Activated CD8-positive, alpha-beta T cell treated with anti-CD3 and anti-CD28 coated beads, Interleukin-2, amount 10 ng/mL, durations not matched to agents 7 days and 5 days (primary cell): ENCODE results near the gene CRTC3. TPM values are rescaled to one million over a fixed set of nuclear protein-coding genes. Genes with fewer than 3 reads are reported as not detected.
A peak's percentile ranks its signal among the peaks of the same experiment; 100 is the strongest.

ENCODE experiments used
- ATAC-seq: fragments of 150-1000 bp; cut with Tn5 transposase; one replicate; pipeline ENCODE4 v1.10.0; 2021; ENCODE audit warnings: moderate library complexity
- CTCF ChIA-PET: fragments of 350-600 bp; sonication (Branson Sonifier 250); formaldehyde crosslinking; loops from one replicate; lab custom pipeline; 2021; ENCODE audit warnings: antibody characterized with exemption; lab: Charles Lee
- POLR2A ChIA-PET: fragments of 350-600 bp; sonication (Branson Sonifier 250); formaldehyde crosslinking; loops from one replicate; lab custom pipeline; 2021; ENCODE audit warnings: antibody characterized with exemption; lab: Charles Lee
- DNase-seq: peaks from one replicate; pipeline ENCODE4 v3.0.0-alpha.2; 2020
- H3K27ac Mint-ChIP-seq: one replicate; pipeline ENCODE4 v1.8.0; 2021; ENCODE audit warnings: mild to moderate bottlenecking, mixed read lengths
- H3K27me3 Mint-ChIP-seq: one replicate; pipeline ENCODE4 v1.8.0; 2021; ENCODE audit warnings: low read depth, mixed read lengths
- H3K36me3 Mint-ChIP-seq: one replicate; pipeline ENCODE4 v1.8.0; 2021; ENCODE audit warnings: low read depth, mixed read lengths
- H3K4me1 Mint-ChIP-seq: one replicate; pipeline ENCODE4 v1.8.0; 2021; ENCODE audit warnings: low read depth, mixed read lengths
- H3K4me3 Mint-ChIP-seq: one replicate; pipeline ENCODE4 v1.8.0; 2021; ENCODE audit warnings: mild to moderate bottlenecking, mixed read lengths
- H3K9me3 Mint-ChIP-seq: one replicate; pipeline ENCODE4 v1.8.0; 2022; ENCODE audit warnings: mixed read lengths; ENCODE audit not compliant: insufficient read depth
- total RNA-seq, 2 experiments: library from RNA; stranded (reverse); gene quantifications; one replicate each; pipeline ENCODE4 v1.2.3, GENCODE V29; 2021

Gene CRTC3
- total RNA-seq, 2 experiments from 2014 or later: 64.9 to 66.6 TPM

DNA sequence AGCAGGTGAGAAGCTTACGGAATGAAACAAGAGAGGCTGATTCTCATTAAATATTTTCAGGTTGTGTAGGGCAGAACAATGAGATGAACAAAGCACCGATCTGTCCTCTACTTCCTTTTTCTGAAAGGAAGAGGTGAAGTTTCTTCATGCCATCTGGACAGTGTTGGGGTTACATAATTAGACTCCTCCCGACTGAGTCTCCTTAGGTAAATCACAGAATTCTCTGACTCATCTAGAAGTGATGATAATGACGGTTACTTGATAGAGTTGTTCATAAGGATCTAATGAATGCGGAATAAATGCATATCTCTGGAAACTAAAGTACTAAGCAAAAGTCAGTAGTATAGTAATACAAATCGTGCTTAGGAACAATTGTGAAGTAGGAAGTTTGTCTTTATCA is 21.2 kb downstream of the CRTC3 start:
- no peak for DNase-seq
- Mint-ChIP-seq H3K27me3 (no peaks in the 10 kb centered on the region), H3K27ac (no peak overlapping the region), H3K36me3 (peaks cover 59% of the 10 kb centered on the region), H3K4me3 (no peak overlapping the region), H3K4me1 (peaks cover 35% of the 10 kb centered on the region), H3K9me3 (no peaks in the 10 kb centered on the region)
- ChIA-PET CTCF (interaction anchor here (2.5 kb wide), 1 partner anchor 10 kb away, joined by 10 read pairs; no protein-coding TSS in a partner anchor), POLR2A (no interaction called here)
- ATAC-seq: no peak

DNA sequence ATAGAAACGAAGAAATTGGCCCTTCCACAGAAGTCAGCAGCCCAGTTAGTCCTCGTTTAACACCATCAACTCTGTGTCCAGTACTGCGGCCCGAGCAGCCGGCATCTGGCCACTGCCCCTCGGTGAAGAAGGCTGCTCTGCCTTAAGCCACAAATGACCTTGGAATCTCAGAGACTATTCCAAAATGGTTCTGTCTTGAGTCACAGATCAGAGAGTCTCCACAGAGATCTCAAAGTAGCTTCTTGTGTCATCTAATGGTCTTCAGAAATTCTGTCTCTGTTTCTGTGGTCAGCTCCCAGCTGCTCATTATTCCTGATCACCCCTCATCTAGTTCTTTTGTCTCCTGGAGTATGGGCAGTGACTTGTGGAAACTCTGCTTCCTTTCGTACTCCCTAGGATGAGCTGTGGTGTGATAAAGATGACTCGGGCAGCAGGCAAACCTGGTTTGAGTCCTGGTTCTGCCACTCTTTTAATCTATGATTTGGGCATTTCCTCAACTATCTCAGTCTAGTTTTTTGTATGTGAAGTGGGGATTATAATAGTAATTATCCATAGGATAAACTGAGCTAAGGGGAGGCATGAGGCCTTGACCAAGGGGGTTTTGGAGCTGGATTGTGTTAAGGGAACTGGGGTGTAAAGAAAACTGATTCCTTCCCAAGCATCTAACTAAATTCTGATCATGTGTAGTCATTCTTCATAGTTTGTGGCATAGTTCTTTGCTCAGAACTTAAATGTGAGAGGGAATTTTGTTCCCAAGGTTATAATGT is 22.6 kb downstream of the CRTC3 start:
- Mint-ChIP-seq H3K36me3 (peaks cover 54% of the 10 kb centered on the region), H3K4me1 (peaks cover 38% of the 10 kb centered on the region), H3K27me3 (no peaks in the 10 kb centered on the region), H3K4me3 (no peak overlapping the region), H3K27ac (no peak overlapping the region), H3K9me3 (no peaks in the 10 kb centered on the region)
- ChIA-PET CTCF (interaction anchor here (0.7 to 1.0 kb wide), 3 partner anchors 9 to 36 kb away, joined by 3 read pairs; no protein-coding TSS in a partner anchor), POLR2A (no interaction called here)
- ATAC-seq (no peak), DNase-seq (peak; percentile 10)

DNA sequence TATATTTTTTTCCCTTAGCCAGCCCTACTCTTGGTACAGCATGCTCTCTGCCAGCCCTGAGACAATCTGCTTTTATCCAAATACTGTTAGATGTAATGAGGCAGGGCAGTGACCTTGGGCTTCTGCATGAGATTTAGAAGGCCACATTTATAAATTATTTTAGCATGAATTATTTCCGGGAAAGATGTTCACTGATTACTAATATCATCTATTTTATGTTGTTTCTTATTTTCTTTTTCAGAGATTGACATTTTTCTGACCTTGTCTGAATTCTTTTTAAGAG is 23.1 kb downstream of the CRTC3 start:
- Mint-ChIP-seq H3K36me3 (peaks cover 52% of the 10 kb centered on the region), H3K4me3 (no peak overlapping the region), H3K27me3 (no peaks in the 10 kb centered on the region), H3K4me1 (peaks cover 38% of the 10 kb centered on the region), H3K27ac (no peak overlapping the region), H3K9me3 (no peaks in the 10 kb centered on the region)
- ATAC-seq: no peak
- ChIA-PET CTCF (interaction anchor here (0.7 to 1.0 kb wide), 2 partner anchors 13 to 36 kb away, joined by 3 read pairs; no protein-coding TSS in a partner anchor), POLR2A (no interaction called here)
- DNase-seq: no peak

DNA sequence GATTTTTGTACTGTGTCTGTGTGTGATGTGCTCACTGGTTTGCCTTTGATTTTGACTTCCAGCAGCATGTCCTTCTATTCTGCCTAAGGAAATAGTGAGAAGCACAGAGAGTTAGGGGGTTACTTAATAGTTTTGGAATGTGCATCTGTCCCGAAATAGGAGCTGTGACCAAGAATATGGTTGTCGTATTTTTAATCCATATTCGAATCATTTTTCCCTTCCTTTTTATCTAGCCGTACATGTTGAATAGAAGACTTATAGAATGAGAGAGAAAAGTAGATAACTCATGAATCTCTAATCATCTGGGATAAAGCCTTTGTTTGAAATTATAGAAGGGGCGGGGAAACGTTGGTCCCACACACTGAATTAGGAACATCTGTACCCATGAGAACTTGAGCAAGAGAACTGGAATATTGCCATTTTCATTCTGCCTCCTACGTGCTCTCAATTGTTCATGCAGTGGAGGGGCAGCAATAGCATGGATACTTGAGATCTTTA is 23.6 kb downstream of the CRTC3 start:
- H3K4me1 Mint-ChIP-seq: peaks cover 38% of the 10 kb centered on the region
- POLR2A ChIA-PET: no interaction called here
- DNase-seq (no peak), ATAC-seq (no peak)
- H3K9me3 Mint-ChIP-seq: no peaks in the 10 kb centered on the region
- H3K27ac Mint-ChIP-seq: no peak overlapping the region
- CTCF ChIA-PET: no interaction called here
- no peak overlapping the region for H3K4me3 Mint-ChIP-seq
- H3K36me3 Mint-ChIP-seq: peaks cover 52% of the 10 kb centered on the region
- no peaks in the 10 kb centered on the region for H3K27me3 Mint-ChIP-seq

DNA sequence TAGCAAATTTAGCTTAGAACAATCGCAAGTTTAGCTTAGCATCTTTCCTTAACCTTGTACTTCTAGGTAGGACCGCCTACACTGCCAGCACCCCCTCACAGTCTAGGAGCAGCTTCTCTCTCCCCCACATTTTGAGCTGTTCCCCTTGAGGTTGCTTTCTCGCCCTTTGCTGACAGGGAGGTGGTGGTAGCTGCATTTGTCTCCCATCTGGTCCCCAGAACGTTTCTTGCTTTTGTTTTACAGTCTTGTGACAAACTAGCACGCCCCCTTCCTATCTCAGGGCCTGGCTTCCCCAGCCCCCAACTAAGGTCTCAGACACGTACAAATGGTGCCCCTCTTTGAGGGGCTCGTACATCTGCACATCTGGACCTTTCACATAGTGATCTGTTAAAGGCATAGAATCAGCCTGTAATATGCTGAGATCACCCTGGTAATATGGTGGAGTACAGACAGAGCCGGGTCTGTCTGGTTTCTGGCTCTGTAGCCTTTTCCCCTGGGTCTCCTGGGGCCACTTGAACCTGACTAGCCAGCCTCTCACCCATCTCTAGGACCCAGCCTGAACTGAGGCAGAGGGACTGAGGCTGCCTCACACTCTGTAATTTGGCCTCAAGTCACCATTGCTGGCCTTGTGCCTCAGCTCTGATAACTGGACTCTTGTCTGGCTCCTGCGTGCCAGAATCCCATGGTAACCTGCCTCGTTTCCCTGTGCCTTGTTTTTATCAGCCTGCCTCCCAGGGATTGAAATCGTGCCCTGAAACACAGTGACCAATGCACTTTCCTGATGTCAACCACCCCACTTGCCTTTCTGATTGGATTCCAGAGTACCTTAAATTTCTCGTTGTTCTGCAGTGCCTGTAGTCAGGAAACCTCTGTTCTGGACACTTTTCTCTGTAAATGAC is 27.7 kb downstream of the CRTC3 start:
- Mint-ChIP-seq H3K27ac (peak overlapping the region; percentile 53), H3K36me3 (peaks cover 55% of the 10 kb centered on the region), H3K9me3 (no peaks in the 10 kb centered on the region), H3K4me1 (peaks cover 60% of the 10 kb centered on the region), H3K27me3 (no peaks in the 10 kb centered on the region), H3K4me3 (peak overlapping the region; percentile 30)
- ATAC-seq (peak; percentile 28), DNase-seq (no peak)
- POLR2A ChIA-PET: interaction anchor here (1.2 to 1.3 kb wide), 2 partner anchors 28 to 37 kb away, joined by 5 to 6 read pairs; partner anchors contain the start of gene CRTC3
- CTCF ChIA-PET: interaction anchor here (1.0 to 2.0 kb wide), 7 partner anchors 9 to 238 kb away, joined by 3 to 10 read pairs (median 4); no protein-coding TSS in a partner anchor

DNA sequence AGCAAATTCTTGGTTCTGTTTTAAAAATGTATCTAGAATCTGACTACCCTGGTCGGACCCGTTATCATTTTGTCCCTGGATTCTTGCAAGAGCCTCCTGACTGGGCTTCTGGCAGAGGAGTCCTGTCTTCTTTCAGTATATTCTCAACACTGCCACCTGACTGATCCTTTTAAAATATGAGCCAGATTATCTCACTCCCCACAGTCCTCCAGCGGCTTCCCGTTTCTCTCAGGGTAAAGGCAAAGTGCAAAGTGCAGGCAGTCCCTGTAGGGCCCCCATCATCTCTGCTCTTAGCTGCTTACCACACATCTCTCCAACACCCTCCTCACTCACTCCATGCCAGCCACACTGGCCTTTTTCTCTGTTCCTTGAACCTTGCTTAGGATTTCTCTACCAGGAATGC is 28.4 kb downstream of the CRTC3 start:
- Mint-ChIP-seq H3K4me3 (no peak overlapping the region), H3K27ac (peak overlapping the region; percentile 53), H3K9me3 (no peaks in the 10 kb centered on the region), H3K4me1 (peaks cover 67% of the 10 kb centered on the region), H3K27me3 (no peaks in the 10 kb centered on the region), H3K36me3 (peaks cover 51% of the 10 kb centered on the region)
- ATAC-seq (no peak), DNase-seq (no peak)
- CTCF ChIA-PET: interaction anchor here (2.0 kb wide), 1 partner anchor 14 kb away, joined by 10 read pairs; no protein-coding TSS in a partner anchor
- POLR2A ChIA-PET: no interaction called here

DNA sequence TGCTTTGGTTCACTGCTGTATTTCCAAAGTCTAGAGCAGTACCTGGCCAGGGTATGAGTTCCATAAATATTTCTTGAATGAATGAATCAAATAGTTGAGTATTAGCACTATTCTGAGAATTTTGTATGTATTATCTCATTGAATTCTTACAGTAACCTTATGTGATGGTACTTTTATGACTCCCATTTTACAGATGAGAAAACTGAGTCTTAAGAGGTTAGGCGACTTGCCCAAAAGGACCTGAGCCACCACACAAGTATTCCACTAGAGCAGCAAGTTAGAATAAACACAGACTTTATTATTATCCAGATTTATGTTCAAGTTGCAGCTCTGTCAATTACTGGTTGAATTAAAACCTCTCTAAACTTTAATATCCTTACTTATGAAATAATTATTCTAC is 29.4 kb downstream of the CRTC3 start:
- Mint-ChIP-seq H3K36me3 (peaks cover 49% of the 10 kb centered on the region), H3K4me3 (no peak overlapping the region), H3K9me3 (no peaks in the 10 kb centered on the region), H3K4me1 (peaks cover 77% of the 10 kb centered on the region), H3K27ac (peak overlapping the region; percentile 15), H3K27me3 (no peaks in the 10 kb centered on the region)
- ATAC-seq (no peak), DNase-seq (no peak)
- ChIA-PET POLR2A (no interaction called here), CTCF (interaction anchor here (0.8 kb wide), 1 partner anchor 45 kb away, joined by 3 read pairs; no protein-coding TSS in a partner anchor)

DNA sequence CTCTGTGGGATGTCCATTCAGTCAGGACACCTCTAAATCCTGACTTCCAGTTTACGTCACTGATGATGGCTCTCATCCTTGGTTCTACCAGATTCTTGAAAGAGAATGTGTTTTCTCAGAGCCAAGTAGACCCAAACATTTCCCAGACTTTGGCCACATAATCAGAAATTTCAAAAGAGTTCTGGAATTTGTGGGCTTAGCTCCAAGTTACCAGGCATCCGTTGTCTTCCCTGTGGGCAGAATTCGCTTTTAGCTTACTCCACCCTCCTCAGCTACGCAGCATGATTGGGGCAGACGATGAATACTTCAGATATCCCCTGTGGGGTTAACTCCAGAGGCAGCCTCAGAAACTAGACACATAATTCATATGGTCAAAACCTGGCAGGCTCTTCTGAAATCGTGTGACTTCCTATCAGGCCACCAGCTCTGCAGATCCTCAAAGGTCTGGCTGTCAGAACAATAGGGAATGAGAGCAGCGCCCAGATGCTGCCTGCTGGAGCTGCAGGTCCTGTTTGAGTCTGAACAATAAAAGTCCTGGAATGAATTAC is 30.6 kb downstream of the CRTC3 start:
- Mint-ChIP-seq H3K9me3 (no peaks in the 10 kb centered on the region), H3K27ac (peak overlapping the region; percentile 77), H3K36me3 (peaks cover 54% of the 10 kb centered on the region), H3K4me3 (no peak overlapping the region), H3K4me1 (peaks cover 86% of the 10 kb centered on the region), H3K27me3 (no peaks in the 10 kb centered on the region)
- no peak for DNase-seq
- CTCF ChIA-PET: interaction anchor here (1.1 to 2.8 kb wide), 10 partner anchors 9 to 371 kb away, joined by 3 to 19 read pairs (median 8); no protein-coding TSS in a partner anchor
- POLR2A ChIA-PET: interaction anchor here (1.1 to 1.3 kb wide), 2 partner anchors 49 to 173 kb away, joined by 3 read pairs; partner anchors contain the start of gene IQGAP1
- no peak for ATAC-seq

DNA sequence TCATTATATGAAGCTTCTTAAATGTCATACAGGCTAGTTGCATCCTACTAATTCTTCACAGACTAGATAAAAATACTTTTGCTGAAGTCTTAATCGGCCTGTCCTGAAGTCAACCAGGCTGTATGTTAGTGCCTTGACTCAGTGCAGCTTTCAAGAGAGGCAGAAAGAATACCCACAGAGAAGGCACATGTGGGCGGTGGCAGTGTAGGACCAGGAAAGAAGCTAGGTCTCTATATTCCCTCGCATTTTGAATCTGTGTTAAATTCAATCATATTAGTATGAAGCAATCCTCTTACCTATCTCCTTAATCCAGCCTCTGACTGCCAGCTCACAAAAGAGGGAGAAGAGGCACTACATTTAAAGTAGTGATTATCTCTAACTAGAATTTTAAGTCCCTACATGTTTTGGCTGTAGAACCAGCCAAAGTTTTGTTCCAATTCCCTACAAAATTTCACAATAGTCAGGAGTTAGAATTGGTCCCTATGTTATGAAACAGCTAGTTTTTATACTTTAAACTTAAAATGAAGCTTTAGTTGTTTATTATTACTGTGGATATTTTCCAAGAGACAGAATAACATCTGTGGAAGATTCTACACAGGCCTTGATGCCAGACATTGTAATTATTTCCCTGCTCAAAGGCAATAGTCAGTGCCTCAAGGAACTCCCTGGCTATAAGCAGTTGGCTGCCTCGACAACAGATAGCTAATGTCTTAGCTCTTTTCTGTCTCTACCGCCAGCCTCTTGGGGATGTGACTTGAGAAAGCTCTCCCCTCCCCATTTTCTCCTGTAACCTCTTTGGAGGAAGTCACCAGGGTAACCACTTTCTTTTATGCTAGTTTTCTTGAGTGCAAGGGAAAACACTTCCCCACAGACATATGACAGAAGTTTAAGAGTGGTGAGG is 31.9 kb downstream of the CRTC3 start:
- ATAC-seq (peak; percentile 62), DNase-seq (peak; percentile 62)
- no peaks in the 10 kb centered on the region for H3K27me3 Mint-ChIP-seq
- ChIA-PET CTCF (interaction anchor here (0.7 to 2.8 kb wide), 25 partner anchors 8 to 371 kb away, joined by 3 to 19 read pairs (median 4); partner anchors contain the start of gene HDDC3), POLR2A (interaction anchor here (0.8 to 1.7 kb wide), 10 partner anchors 11 to 370 kb away, joined by 3 to 12 read pairs (median 3); partner anchors contain the start of genes HDDC3, IQGAP1 and MAN2A2)
- H3K4me1 Mint-ChIP-seq: peaks cover 94% of the 10 kb centered on the region
- no peaks in the 10 kb centered on the region for H3K9me3 Mint-ChIP-seq
- H3K27ac Mint-ChIP-seq: peak overlapping the region; percentile 91
- H3K36me3 Mint-ChIP-seq: peaks cover 60% of the 10 kb centered on the region
- H3K4me3 Mint-ChIP-seq: peak overlapping the region; percentile 56

DNA sequence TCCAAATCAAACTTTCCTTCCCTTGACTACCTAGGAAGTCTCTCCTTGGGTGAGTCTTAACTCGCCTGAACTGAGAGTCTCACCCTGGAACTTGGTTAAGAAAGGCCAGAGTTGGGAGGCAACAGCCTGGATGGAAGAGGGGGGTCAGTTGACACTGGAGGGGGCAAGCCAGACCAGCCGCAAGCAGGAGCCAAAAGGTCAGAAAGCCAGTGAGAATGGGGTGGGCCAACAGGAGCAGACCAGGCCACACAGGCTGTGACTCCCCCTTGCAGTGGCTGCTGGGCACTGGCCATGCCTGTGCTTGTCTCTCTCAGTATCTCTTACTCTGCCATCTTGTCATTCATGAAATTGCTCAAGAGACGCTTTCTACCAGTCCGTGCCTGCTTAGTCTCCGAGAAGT is 32.9 kb downstream of the CRTC3 start:
- peak overlapping the region; percentile 91 for H3K27ac Mint-ChIP-seq
- peak overlapping the region; percentile 56 for H3K4me3 Mint-ChIP-seq
- H3K27me3 Mint-ChIP-seq: no peaks in the 10 kb centered on the region
- POLR2A ChIA-PET: interaction anchor here (1.6 to 2.4 kb wide), 3 partner anchors 32 to 36 kb away, joined by 8 to 15 read pairs (median 12); no protein-coding TSS in a partner anchor
- H3K4me1 Mint-ChIP-seq: peaks cover 95% of the 10 kb centered on the region
- no peaks in the 10 kb centered on the region for H3K9me3 Mint-ChIP-seq
- CTCF ChIA-PET: interaction anchor here (1.0 to 2.8 kb wide), 5 partner anchors 11 to 209 kb away, joined by 3 to 19 read pairs (median 4); no protein-coding TSS in a partner anchor
- DNase-seq (no peak), ATAC-seq (no peak)
- peaks cover 63% of the 10 kb centered on the region for H3K36me3 Mint-ChIP-seq
